ENCODE measurements around the gene MAGEF1.
A peak's percentile ranks its signal among the peaks of the same experiment; 100 is the strongest.

MAGEF1 gene

GRCh38 chr3:184725176-184725719, 13.4 kb upstream of the MAGEF1 start:
- no peak for DNase-seq (ENCODE audit: low read depth in 4 of 4, low spot score in 1 of 4)

GRCh38 chr3:184724699-184725098, 12.8 kb upstream of the MAGEF1 start:
- no peak for DNase-seq (ENCODE audit: low read depth in 4 of 4, low spot score in 1 of 4)

GRCh38 chr3:184719709-184720108, 7.8 kb upstream of the MAGEF1 start:
- no peak for DNase-seq (ENCODE audit: low read depth in 4 of 4, low spot score in 1 of 4)

GRCh38 chr3:184718431-184718830, 6.6 kb upstream of the MAGEF1 start:
- no peak for DNase-seq (ENCODE audit: low read depth in 4 of 4, low spot score in 1 of 4)

GRCh38 chr3:184717399-184717983, 5.6 kb upstream of the MAGEF1 start:
- no peak for DNase-seq (ENCODE audit: low read depth in 4 of 4, low spot score in 1 of 4)

- DNase-seq (ENCODE audit: low read depth in 4 of 4, low spot score in 1 of 4) = no peak
These were observed 4.9 kb upstream of the MAGEF1 start for GRCh38 chr3:184716622-184717398.

GRCh38 chr3:184715943-184716621, 4.2 kb upstream of the MAGEF1 start:
- no peak for DNase-seq (ENCODE audit: low read depth in 4 of 4, low spot score in 1 of 4)

- DNase-seq (ENCODE audit: low read depth in 4 of 4, low spot score in 1 of 4) = no peak
These were observed 1.7 kb upstream of the MAGEF1 start for GRCh38 chr3:184713521-184713920.

- DNase-seq (ENCODE audit: low read depth in 4 of 4, low spot score in 1 of 4) = no peak
These were observed 1.1 kb upstream of the MAGEF1 start for GRCh38 chr3:184713040-184713355.

GRCh38 chr3:184712248-184713039, 580 bp upstream of the MAGEF1 start:
- no peak for DNase-seq (ENCODE audit: low read depth in 4 of 4, low spot score in 1 of 4)

- DNase-seq (ENCODE audit: low read depth in 4 of 4, low spot score in 1 of 4) = peak in 1 of 4 experiments; percentile 6
These were observed 883 bp downstream of the MAGEF1 start for GRCh38 chr3:184710870-184711492.

- no peak for DNase-seq (ENCODE audit: low read depth in 4 of 4, low spot score in 1 of 4)
These were observed 8.2 kb downstream of the MAGEF1 start for GRCh38 chr3:184703657-184704056.

GRCh38 chr3:184700759-184701158, 11.1 kb downstream of the MAGEF1 start:
- no peak for DNase-seq (ENCODE audit: low read depth in 4 of 4, low spot score in 1 of 4)

- no peak for DNase-seq (ENCODE audit: low read depth in 4 of 4, low spot score in 1 of 4)
These were observed 14.0 kb downstream of the MAGEF1 start for GRCh38 chr3:184697845-184698244.

GRCh38 chr3:184696697-184697096, 15.2 kb downstream of the MAGEF1 start:
- no peak for DNase-seq (ENCODE audit: low read depth in 4 of 4, low spot score in 1 of 4)

GRCh38 chr3:184694716-184695115, 17.1 kb downstream of the MAGEF1 start:
- DNase-seq (ENCODE audit: low read depth in 4 of 4, low spot score in 1 of 4) = no peak

GRCh38 chr3:184694133-184694665, 17.7 kb downstream of the MAGEF1 start:
- no peak for DNase-seq (ENCODE audit: low read depth in 4 of 4, low spot score in 1 of 4)

- no peak for DNase-seq (ENCODE audit: low read depth in 4 of 4, low spot score in 1 of 4)
These were observed 18.6 kb downstream of the MAGEF1 start for GRCh38 chr3:184693011-184693975.

- no peak for DNase-seq (ENCODE audit: low read depth in 4 of 4, low spot score in 1 of 4)
These were observed 20.2 kb downstream of the MAGEF1 start for GRCh38 chr3:184691397-184692231.

Measured in stimulated activated CD4-positive, alpha-beta T cell treated with anti-CD3 and anti-CD28 coated beads, Interleukin-1b, Interleukin-23, amount 100 ng/mL, for 24 hours (primary cell).